Measurements from ENCODE around the gene ST6GAL1.
A peak's percentile ranks its signal among the peaks of the same experiment; 100 is the strongest.
"Not testable (repeated sequence)": the region's sequence is repeated elsewhere in the genome, so short reads cannot be mapped to it uniquely, and the experiment has no call there.

ST6GAL1 gene

GRCh38 chr3:186996356-186996755 lies 66.0 kb downstream of the ST6GAL1 start:
- DNase-seq: no peak

- no peak for DNase-seq
Observed at GRCh38 chr3:186997061-186997460, 66.7 kb downstream of the ST6GAL1 start.

GRCh38 chr3:186997473-186997939 lies 67.2 kb downstream of the ST6GAL1 start:
- no peak for DNase-seq

GRCh38 chr3:186998937-186999368 lies 68.6 kb downstream of the ST6GAL1 start:
- DNase-seq: no peak

GRCh38 chr3:187000711-187001151 lies 70.4 kb downstream of the ST6GAL1 start:
- peak; percentile 86 for DNase-seq

GRCh38 chr3:187002915-187003314 lies 72.6 kb downstream of the ST6GAL1 start:
- DNase-seq: no peak

GRCh38 chr3:187005827-187006481 lies 75.6 kb downstream of the ST6GAL1 start:
- DNase-seq: no peak

GRCh38 chr3:187006864-187007630 lies 76.7 kb downstream of the ST6GAL1 start:
- DNase-seq: peak; percentile 68

GRCh38 chr3:187010382-187010781 lies 80.1 kb downstream of the ST6GAL1 start:
- DNase-seq: not testable (repeated sequence)

GRCh38 chr3:187011915-187012314 lies 81.6 kb downstream of the ST6GAL1 start:
- DNase-seq: no peak

- DNase-seq: no peak
Observed at GRCh38 chr3:187012609-187013051, 82.3 kb downstream of the ST6GAL1 start.

GRCh38 chr3:187013159-187013716 lies 82.9 kb downstream of the ST6GAL1 start:
- DNase-seq: no peak

GRCh38 chr3:187014417-187014864 lies 84.1 kb downstream of the ST6GAL1 start:
- no peak for DNase-seq

GRCh38 chr3:187015903-187016638 lies 85.7 kb downstream of the ST6GAL1 start:
- DNase-seq: no peak

- DNase-seq: no peak
Observed at GRCh38 chr3:187016639-187017345, 86.5 kb downstream of the ST6GAL1 start.

GRCh38 chr3:187017511-187018230 lies 87.3 kb downstream of the ST6GAL1 start:
- DNase-seq: no peak

GRCh38 chr3:187019542-187020072 lies 89.3 kb downstream of the ST6GAL1 start:
- no peak for DNase-seq

- DNase-seq: no peak
Observed at GRCh38 chr3:187020376-187020775, 90.0 kb downstream of the ST6GAL1 start.

GRCh38 chr3:187021748-187022402 lies 91.5 kb downstream of the ST6GAL1 start:
- no peak for DNase-seq

- no peak for DNase-seq
Observed at GRCh38 chr3:187022403-187023029, 92.2 kb downstream of the ST6GAL1 start.
